GM12878 (cell line): Measurements from ENCODE around the gene CNNM4.

Experiments
- CBFB ChIP-seq: IDR thresholded peaks from 2 replicates; pipeline ENCODE4 v1.6.1; 2016; ENCODE audit warnings: antibody characterized with exemption, low read depth
- CHD2 ChIP-seq: IDR thresholded peaks from 2 replicates; pipeline ENCODE4 v1.6.1; 2011; ENCODE audit warnings: low read depth, low read length, improper control_type of control experiment, borderline replicate concordance
- NR2C2 ChIP-seq: IDR thresholded peaks from 2 replicates; pipeline ENCODE4 v1.6.1; 2011; ENCODE audit warnings: borderline replicate concordance, low read depth; ENCODE audit not compliant: control insufficient read depth, insufficient read length
- POLR2AphosphoS2 ChIP-seq: IDR thresholded peaks from 2 replicates; pipeline ENCODE4 v1.6.1; 2011; ENCODE audit warnings: low read depth, mild to moderate bottlenecking, low read length, improper control_type of control experiment, moderate library complexity
- RCOR1 ChIP-seq: conservative IDR thresholded peaks from 2 replicates; pipeline ENCODE4 v1.6.1; 2012; ENCODE audit warnings: low read depth, low read length, improper control_type of control experiment
- TF ChIP-seq, protein P1 (sequence below): IDR thresholded peaks from 2 replicates; pipeline ENCODE4 v1.6.1; 2011; ENCODE audit warnings: low read depth, mild to moderate bottlenecking, low read length, moderate library complexity, borderline replicate concordance; ENCODE audit errors: extremely low read depth
- TF ChIP-seq, protein P2 (sequence below), 3 experiments: IDR thresholded peaks in 2 of 3; conservative IDR thresholded peaks in 1 of 3; 2 replicates each; pipeline ENCODE4 v1.5.1; 2011; ENCODE audit warnings: low read depth in 3 of 3, low read length in 3 of 3, mild to moderate bottlenecking in 3 of 3, control low read depth in 2 of 3, moderate library complexity in 2 of 3, inconsistent platforms in 1 of 3, mixed read lengths in 1 of 3; ENCODE audit not compliant: control insufficient read depth in 2 of 3, insufficient read depth in 1 of 3; ENCODE audit errors: extremely low read depth in 1 of 3

DNA sequence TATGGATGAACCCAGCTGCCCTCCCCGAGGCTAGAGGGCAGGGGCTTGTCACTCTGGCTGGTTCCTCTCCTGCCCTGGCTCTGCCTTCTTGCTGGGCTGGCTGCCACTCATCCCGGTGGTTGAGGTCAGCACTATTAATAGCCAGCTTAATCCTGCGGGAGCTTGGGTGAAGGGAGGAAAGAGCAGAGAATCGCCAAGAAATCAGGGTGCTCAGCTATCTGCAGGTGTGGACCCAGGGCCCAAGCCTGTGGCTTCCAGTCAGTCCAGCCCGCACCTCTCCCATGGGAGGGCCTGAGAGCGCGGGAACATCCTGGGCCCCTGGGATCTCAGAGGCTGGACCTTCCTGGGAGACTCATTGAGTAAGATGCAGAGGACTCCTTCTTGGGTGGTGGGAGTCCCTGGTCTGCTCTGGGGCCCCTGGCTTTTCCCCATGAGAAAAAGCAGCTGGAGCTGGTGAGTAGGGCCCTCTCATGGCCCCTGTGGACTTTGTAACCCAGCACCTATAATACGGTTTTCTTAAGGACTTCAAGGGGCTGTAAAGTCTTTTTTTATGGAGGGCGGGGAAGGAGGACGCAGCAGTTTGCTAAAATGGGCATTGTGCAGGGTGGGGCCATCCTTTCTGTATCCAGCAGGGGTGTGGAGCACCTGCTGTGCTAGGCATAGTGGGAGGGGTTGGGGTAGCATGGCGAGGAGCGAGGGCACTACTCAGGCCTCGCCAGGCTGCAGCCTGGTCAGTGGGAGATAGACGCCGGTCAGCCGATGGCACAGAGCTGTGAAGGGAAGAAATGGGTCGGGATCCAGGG, 27.9 kb downstream of the CNNM4 start:
- no peak for TF ChIP-seq POLR2AphosphoS2
- TF ChIP-seq, protein P1, sequence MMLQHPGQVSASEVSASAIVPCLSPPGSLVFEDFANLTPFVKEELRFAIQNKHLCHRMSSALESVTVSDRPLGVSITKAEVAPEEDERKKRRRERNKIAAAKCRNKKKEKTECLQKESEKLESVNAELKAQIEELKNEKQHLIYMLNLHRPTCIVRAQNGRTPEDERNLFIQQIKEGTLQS, result no peak
- TF ChIP-seq CBFB, result no peak
- TF ChIP-seq RCOR1, result no peak
- TF ChIP-seq, protein P2, sequence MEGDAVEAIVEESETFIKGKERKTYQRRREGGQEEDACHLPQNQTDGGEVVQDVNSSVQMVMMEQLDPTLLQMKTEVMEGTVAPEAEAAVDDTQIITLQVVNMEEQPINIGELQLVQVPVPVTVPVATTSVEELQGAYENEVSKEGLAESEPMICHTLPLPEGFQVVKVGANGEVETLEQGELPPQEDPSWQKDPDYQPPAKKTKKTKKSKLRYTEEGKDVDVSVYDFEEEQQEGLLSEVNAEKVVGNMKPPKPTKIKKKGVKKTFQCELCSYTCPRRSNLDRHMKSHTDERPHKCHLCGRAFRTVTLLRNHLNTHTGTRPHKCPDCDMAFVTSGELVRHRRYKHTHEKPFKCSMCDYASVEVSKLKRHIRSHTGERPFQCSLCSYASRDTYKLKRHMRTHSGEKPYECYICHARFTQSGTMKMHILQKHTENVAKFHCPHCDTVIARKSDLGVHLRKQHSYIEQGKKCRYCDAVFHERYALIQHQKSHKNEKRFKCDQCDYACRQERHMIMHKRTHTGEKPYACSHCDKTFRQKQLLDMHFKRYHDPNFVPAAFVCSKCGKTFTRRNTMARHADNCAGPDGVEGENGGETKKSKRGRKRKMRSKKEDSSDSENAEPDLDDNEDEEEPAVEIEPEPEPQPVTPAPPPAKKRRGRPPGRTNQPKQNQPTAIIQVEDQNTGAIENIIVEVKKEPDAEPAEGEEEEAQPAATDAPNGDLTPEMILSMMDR (IDR thresholded peaks at IDR 0.05 in 2 of 3, conservative IDR thresholded peaks at IDR 0.05 in 1 of 3; ENCODE audit: control insufficient read depth in 2 of 3, extremely low read depth in 1 of 3, insufficient read depth in 1 of 3, low read depth in 3 of 3, low read length in 3 of 3), result no peak
- no peak for TF ChIP-seq NR2C2
- TF ChIP-seq CHD2, result no peak
